GM19397 (cell line): Measurements from ENCODE around the gene RPS6KA4.
"Not testable (repeated sequence)": the region's sequence is repeated elsewhere in the genome, so short reads cannot be mapped to it uniquely, and the experiment has no call there.

Source experiments
- ATAC-seq: cut with Tn5 transposase; IDR thresholded peaks from one replicate; pipeline ENCODE4 v1.9.1; 2021; ENCODE audit warnings: mild to moderate bottlenecking, moderate library complexity; ENCODE audit not compliant: unreplicated experiment

The RPS6KA4 gene

DNA sequence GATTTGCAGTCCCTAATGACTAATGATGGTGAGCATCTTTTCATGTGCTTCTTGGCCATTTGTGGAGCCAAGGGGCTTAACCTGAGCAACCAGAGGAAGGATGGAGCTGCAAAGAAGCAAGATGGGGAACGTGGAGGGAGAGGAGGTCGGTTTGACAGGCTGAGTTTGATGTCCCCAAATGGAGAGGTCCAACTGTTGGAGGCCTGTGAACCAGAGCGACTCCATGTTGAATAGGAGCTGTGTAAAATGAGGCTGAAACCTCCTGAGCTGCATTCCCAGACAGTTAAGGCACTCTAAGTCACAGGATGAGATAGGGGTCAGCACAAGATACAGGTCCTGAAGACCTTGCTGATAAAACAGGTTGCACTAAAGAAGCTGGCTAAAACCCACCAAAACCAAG is 54.5 kb downstream of the RPS6KA4 start:
- no peak for ATAC-seq

- ATAC-seq = no peak
Observed at GRCh38 chr11:64415286-64415685, 56.3 kb downstream of the RPS6KA4 start.

DNA sequence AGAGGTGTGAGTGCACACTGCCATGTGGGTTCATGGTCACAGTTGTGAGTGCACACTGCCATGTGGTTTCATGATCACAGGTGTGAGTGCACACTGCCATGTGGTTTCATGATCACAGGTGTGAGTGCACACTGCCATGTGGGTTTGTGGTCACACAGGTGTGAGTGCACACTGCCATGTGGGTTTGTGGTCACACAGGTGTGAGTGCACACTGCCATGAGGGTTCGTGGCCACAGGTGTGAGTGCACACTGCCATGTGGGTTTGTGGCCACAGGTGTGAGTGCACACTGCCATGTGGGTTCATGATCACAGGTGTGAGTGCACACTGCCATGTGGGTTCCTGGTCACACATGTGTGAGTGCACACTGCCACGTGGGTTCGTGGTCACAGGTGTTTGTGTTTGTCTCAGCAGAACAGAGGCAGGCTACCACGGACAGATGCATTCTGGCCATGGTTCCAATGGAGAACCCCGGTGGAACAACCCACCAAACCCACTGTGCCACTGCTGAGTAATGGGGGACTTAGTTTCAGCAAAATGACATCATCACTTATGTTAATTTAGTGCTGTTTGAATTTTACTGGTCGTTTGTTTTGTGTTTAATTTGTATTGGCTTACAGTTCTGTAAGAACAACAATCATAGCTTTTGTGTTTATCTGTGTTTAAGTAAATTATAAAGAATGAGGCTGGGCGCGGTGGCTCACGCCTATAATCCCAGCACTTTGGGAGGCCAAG is 57.2 kb downstream of the RPS6KA4 start:
- no peak for ATAC-seq

DNA sequence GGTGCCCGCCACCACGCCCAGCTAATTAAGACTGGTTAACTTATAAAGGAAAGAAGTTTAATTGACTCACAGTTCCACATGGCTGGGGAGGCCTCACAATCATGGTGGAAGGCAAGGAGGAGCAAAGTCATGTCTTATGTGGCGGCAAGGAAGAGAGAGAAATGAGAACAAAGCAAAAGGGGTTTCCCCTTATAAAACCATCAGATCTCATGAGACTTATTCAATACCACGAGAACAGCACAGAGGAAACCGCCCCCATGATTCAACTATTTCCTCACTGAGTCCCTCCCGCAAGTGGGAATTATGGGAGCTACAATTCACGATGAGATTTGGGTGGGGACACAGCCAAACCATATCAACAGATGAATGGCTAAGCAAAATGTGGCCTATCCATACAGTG is 59.3 kb downstream of the RPS6KA4 start:
- not testable (repeated sequence) for ATAC-seq

GRCh38 chr11:64419257-64419790 is 60.4 kb downstream of the RPS6KA4 start:
- ATAC-seq = no peak

GRCh38 chr11:64419818-64420485 is 61.0 kb downstream of the RPS6KA4 start:
- ATAC-seq = no peak
